Measurements from ENCODE around the gene GALC.

DNA sequence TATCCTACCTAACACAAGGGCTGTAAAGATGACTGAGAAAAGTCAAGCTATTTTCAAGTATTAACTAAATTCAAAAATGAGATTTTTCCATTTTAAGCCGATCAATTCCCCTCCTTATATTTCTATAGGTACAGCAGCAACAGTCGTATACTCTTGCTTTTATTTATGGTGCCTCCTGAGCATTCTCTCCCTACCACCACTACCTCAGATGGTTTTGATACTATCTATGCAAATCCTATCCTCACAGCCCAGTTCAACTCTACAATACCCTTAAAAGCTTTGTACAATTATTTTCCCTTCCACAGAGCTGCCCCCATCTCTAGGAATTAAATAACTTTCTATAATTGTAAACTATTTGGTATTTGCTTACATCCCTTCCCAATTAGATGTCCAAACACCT is 52.1 kb downstream of the GALC start:
- TF ChIP-seq TAF1 (IDR thresholded peaks at IDR 0.05; ENCODE audit: borderline replicate concordance, insufficient read depth, low read length) (no peak), SIN3A (IDR thresholded peaks at IDR 0.05; ENCODE audit: borderline replicate concordance, insufficient read depth, low read length) (no peak), POLR2AphosphoS5 (IDR thresholded peaks at IDR 0.05; ENCODE audit: low read depth, low read length) (no peak), FOXP2 (optimal IDR thresholded peaks at IDR 0.05; ENCODE audit: borderline replicate concordance, extremely low read depth, extremely low read length, insufficient read depth) (no peak)
- TF ChIP-seq, protein P1, sequence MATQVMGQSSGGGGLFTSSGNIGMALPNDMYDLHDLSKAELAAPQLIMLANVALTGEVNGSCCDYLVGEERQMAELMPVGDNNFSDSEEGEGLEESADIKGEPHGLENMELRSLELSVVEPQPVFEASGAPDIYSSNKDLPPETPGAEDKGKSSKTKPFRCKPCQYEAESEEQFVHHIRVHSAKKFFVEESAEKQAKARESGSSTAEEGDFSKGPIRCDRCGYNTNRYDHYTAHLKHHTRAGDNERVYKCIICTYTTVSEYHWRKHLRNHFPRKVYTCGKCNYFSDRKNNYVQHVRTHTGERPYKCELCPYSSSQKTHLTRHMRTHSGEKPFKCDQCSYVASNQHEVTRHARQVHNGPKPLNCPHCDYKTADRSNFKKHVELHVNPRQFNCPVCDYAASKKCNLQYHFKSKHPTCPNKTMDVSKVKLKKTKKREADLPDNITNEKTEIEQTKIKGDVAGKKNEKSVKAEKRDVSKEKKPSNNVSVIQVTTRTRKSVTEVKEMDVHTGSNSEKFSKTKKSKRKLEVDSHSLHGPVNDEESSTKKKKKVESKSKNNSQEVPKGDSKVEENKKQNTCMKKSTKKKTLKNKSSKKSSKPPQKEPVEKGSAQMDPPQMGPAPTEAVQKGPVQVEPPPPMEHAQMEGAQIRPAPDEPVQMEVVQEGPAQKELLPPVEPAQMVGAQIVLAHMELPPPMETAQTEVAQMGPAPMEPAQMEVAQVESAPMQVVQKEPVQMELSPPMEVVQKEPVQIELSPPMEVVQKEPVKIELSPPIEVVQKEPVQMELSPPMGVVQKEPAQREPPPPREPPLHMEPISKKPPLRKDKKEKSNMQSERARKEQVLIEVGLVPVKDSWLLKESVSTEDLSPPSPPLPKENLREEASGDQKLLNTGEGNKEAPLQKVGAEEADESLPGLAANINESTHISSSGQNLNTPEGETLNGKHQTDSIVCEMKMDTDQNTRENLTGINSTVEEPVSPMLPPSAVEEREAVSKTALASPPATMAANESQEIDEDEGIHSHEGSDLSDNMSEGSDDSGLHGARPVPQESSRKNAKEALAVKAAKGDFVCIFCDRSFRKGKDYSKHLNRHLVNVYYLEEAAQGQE (IDR thresholded peaks at IDR 0.05; ENCODE audit: insufficient read depth in 1 of 2, low read depth in 2 of 2, low read length in 2 of 2): no peak
